GM12892 (cell line): ENCODE data around the gene ARID1B.

Source experiments
- POLR2A ChIP-seq: IDR thresholded peaks from 2 replicates; pipeline ENCODE4 v1.6.1; 2011; ENCODE audit warnings: low read depth, low read length, control low read depth
- POLR2AphosphoS5 ChIP-seq: IDR thresholded peaks from 2 replicates; pipeline ENCODE4 v1.6.1; 2011; ENCODE audit warnings: low read depth, low read length, control low read depth
- TAF1 ChIP-seq: IDR thresholded peaks from 2 replicates; pipeline ENCODE4 v1.6.1; 2011; ENCODE audit warnings: low read depth, mild to moderate bottlenecking, control low read depth, low read length, borderline replicate concordance

DNA sequence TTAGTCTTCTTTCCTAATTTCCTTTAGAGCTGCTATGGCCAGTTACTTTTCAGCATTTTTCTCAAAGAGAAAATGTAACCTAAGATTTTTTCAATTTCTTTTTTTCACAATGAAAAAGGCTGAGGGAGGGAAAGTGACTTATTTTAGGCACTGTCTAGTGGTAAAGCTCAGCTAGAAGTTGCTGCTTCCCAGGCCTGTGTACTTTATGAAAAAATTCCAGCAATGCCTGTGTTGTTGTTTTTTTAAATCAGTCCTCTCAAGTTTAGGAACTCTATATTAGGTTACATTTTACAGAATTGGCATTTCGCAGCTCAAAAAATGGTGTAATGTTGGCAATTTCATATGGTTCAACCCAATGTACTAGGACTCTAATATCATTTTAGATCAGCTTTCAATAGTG is 269.6 kb downstream of the ARID1B start:
- no peak for TF ChIP-seq POLR2AphosphoS5
- TF ChIP-seq POLR2A: no peak
- no peak for TF ChIP-seq TAF1
